Hematopoietic multipotent progenitor cell treated with erythropoietin and hydrocortisone succinate and interleukin-3 and kit ligand, for 6 days (in vitro differentiated cells): ENCODE results near the gene FASTKD2.

Experiments used
- DNase-seq: peaks from one replicate; pipeline ENCODE4 v3.0.0-alpha.2; 2015

Gene FASTKD2

DNA sequence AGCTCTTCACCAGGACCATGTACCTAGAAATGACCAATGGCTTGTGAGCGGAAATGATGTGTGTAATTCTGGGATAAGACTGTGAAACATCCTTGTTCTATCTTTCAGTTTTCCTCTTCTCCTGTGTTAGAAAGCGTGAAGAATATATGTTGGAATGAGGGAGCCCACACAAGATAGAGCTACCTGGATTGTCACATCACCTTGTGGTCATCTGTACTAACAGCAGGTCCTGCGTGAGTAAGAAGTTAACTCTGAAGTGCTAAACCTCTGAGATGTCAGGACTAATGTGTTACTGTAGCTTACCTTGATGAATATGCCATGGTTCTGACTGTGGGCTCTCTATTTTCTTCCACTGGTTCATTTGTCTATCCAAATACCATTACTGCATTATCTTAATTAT, 75.6 kb downstream of the FASTKD2 start:
- DNase-seq = no peak
